Ovary (tissue), 3 donors: ENCODE results near the gene OTP.

ENCODE experiments used
- CTCF ChIP-seq, 3 donors: fragments of 450-650 bp in 2 of 3; fragments of 200-600 bp in 1 of 3; IDR thresholded peaks; one replicate each; pipeline versions ENCODE4 v1.5.1 to v1.8.0; 2016 to 2022; ENCODE audit warnings: antibody characterized with exemption in 3 of 3, mild to moderate bottlenecking in 1 of 3
- EP300 ChIP-seq: sonication (generic); formaldehyde crosslinking; IDR thresholded peaks from one replicate; pipeline ENCODE4 v1.6.1; 2017; ENCODE audit warnings: antibody characterized with exemption
- POLR2A ChIP-seq: fragments of 450-650 bp; IDR thresholded peaks from one replicate; pipeline ENCODE4 v1.6.1; 2017; ENCODE audit warnings: antibody characterized with exemption, mild to moderate bottlenecking, moderate library complexity
- donor health status: DM: no; HTN: no; CAD: no.

GRCh38 chr5:77590347-77590746, 48.2 kb downstream of the OTP start:
- no peak for TF ChIP-seq POLR2A
- no peak for TF ChIP-seq EP300
- no peak for TF ChIP-seq CTCF (IDR thresholded peaks at IDR 0.05)
